WERI-Rb-1 (cell line): ENCODE measurements around the gene ADARB2.

ENCODE experiments used
- DNase-seq: peaks from one replicate; pipeline ENCODE4 v3.0.0-alpha.2; 2020
- H3K27ac ChIP-seq: fragments of 250-450 bp; sonication (Bioruptor Pico); 2 replicates; pipeline ENCODE4 v1.5.1; 2020; ENCODE audit warnings: mild to moderate bottlenecking, moderate library complexity
- H3K27me3 ChIP-seq: fragments of 250-450 bp; sonication (Bioruptor Pico); 2 replicates; pipeline ENCODE4 v1.5.1; 2021; ENCODE audit warnings: mild to moderate bottlenecking, low read depth, moderate library complexity; ENCODE audit not compliant: insufficient read depth, severe bottlenecking
- H3K36me3 ChIP-seq: fragments of 250-450 bp; sonication (Bioruptor Pico); 2 replicates; pipeline ENCODE4 v1.5.1; 2020; ENCODE audit warnings: mild to moderate bottlenecking, moderate library complexity
- H3K4me3 ChIP-seq: 2 replicates; pipeline ENCODE4 v1.5.1; 2011; ENCODE audit warnings: low read depth, mild to moderate bottlenecking, control low read depth, low read length
- H3K9me3 ChIP-seq: fragments of 250-450 bp; sonication (Bioruptor Pico); 2 replicates; pipeline ENCODE4 v1.5.1; 2021; ENCODE audit warnings: mild to moderate bottlenecking, moderate library complexity; ENCODE audit not compliant: severe bottlenecking
- TF ChIP-seq, protein P1 (sequence below): IDR thresholded peaks from 2 replicates; pipeline ENCODE4 v1.5.1; 2011; ENCODE audit warnings: low read depth, mild to moderate bottlenecking, control low read depth, inconsistent platforms, low read length

ADARB2 gene

DNA sequence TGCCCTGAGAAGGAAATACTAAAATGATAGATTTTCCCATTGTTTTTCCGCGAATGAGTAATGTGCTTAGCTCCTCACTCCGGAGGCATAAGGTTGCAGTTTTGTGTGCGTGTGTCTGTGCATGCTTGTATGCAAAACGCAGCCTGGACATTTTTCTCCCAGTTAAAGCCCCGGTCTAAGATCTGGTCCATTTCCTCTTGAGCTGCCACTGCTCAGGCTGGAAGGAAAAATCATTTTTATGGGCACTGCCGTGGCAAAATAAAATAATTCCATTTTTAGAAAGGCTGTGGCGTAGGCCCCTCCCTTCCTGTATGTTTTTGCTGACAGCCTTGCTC, 420.5 kb downstream of the ADARB2 start:
- DNase-seq = no peak
- Histone ChIP-seq H3K36me3 (no peaks in the 10 kb centered on the region), H3K27ac (no peak overlapping the region), H3K27me3 (peaks cover 18% of the 10 kb centered on the region), H3K4me3 (no peak overlapping the region), H3K9me3 (no peaks in the 10 kb centered on the region)
- TF ChIP-seq, protein P1, sequence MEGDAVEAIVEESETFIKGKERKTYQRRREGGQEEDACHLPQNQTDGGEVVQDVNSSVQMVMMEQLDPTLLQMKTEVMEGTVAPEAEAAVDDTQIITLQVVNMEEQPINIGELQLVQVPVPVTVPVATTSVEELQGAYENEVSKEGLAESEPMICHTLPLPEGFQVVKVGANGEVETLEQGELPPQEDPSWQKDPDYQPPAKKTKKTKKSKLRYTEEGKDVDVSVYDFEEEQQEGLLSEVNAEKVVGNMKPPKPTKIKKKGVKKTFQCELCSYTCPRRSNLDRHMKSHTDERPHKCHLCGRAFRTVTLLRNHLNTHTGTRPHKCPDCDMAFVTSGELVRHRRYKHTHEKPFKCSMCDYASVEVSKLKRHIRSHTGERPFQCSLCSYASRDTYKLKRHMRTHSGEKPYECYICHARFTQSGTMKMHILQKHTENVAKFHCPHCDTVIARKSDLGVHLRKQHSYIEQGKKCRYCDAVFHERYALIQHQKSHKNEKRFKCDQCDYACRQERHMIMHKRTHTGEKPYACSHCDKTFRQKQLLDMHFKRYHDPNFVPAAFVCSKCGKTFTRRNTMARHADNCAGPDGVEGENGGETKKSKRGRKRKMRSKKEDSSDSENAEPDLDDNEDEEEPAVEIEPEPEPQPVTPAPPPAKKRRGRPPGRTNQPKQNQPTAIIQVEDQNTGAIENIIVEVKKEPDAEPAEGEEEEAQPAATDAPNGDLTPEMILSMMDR = no peak

DNA sequence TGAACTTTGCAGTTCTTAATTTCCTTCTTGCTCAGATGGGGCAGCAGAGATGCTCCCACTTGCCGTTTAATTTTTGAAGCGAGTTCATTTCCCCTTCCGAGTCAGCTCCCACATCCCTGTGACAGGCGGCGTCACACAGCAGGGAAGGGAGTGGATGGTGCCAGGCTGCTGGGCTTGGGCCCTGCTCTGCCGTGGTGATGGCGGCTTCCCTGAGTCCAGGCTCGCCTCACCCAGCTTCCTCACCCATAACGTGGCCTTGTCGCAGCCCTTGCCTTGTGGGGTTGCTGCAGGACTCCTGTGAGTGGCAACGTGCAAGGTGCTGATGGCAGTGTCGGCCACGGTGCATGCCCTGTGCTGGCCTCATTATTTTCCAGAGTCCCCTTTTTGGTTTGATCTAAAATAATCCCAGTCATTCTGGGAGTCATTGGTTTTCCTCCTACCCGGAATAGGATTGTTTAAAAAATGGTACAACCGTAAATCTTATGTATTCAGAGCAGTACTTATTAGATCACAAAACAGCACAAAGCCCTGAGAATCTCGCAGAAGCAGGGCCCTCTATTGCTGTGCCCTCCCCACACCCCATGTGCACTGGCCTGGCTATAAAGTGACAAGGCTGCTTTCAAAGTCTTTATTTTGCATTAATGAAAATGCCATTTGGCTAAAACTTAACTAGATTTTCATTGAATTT, 421.1 kb downstream of the ADARB2 start:
- DNase-seq = no peak
- Histone ChIP-seq H3K4me3 (no peak overlapping the region), H3K27ac (no peak overlapping the region), H3K9me3 (no peaks in the 10 kb centered on the region), H3K27me3 (peaks cover 18% of the 10 kb centered on the region), H3K36me3 (no peaks in the 10 kb centered on the region)
- TF ChIP-seq, protein P1 = no peak

DNA sequence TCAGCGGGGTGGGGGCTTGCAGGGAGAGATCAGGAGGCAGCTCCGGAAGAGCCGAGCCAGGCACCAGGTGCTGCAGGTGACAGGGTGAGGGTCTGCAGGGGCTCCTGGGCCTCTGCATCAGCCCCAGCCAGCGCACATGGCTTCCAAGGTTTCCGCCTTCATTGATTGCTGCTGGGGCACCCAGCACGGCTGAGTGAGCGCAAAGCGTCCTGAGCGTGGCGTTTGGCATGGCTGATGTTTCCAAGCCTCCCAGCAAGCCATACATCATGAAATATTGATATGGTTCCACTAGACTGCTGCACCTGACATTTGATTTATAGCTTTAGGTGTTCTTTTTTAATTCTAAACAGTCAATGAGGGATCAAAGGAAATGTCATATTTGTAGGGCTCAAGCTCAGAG, 422.1 kb downstream of the ADARB2 start:
- TF ChIP-seq, protein P1 = no peak
- no peaks in the 10 kb centered on the region for H3K36me3 ChIP-seq
- H3K27me3 ChIP-seq = peaks cover 18% of the 10 kb centered on the region
- no peak overlapping the region for H3K27ac ChIP-seq
- H3K9me3 ChIP-seq = no peaks in the 10 kb centered on the region
- no peak for DNase-seq
- H3K4me3 ChIP-seq = no peak overlapping the region

DNA sequence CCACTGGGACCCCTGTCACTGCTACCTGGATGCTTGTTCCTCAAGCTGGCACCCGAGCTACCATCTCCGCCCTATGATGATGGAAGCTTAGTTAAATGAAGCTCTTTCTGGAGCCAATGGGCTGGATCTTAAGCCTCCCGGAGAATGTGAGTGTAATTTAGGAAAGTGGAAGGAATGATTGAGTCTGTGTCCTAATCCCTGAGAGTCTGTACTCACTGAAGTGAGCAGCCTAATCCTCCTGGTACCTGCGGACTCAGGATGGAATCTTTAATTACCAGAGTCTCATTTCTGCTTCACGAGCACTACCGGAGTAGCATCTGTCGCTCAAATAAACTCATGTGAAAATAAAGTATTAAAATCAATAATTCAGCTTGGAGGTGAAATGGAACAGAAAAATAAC, 425.6 kb downstream of the ADARB2 start:
- Histone ChIP-seq H3K4me3 (no peak overlapping the region), H3K27me3 (peaks cover 8% of the 10 kb centered on the region), H3K27ac (no peak overlapping the region), H3K9me3 (no peaks in the 10 kb centered on the region), H3K36me3 (no peaks in the 10 kb centered on the region)
- TF ChIP-seq, protein P1 = no peak
- no peak for DNase-seq

DNA sequence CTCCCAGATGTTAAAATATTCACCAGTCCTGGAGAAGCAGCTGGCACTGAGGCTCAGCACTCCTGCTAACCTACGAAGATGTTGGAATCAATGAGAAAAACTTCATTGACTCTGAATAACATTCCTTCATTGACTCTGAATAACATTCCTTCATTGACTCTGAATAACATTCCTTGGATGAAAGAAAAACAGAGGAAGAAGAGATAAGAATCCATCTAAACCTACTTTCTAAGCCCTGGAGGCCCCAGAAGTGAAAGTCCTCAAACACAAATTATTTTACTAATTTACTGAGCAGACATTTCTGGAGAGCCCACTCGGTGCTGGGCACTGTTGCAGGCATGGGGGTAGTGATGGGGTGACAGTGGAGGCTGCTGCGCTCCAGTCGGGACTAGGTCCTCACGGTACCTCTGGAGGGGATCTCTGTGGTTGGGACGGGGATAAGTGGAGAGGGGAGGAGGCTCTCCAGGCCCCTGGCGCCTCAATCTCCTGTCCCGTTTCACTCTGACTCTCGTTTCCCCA, 427.0 kb downstream of the ADARB2 start:
- H3K4me3 ChIP-seq = no peak overlapping the region

More for the DNA sequence above, 427.0 kb downstream of the ADARB2 start:
- TF ChIP-seq, protein P1 = no peak
- no peaks in the 10 kb centered on the region for H3K36me3 ChIP-seq
- H3K9me3 ChIP-seq = no peaks in the 10 kb centered on the region
- H3K27me3 ChIP-seq = peaks cover 2% of the 10 kb centered on the region
- H3K27ac ChIP-seq = no peak overlapping the region
- DNase-seq = no peak
